NCI-H146 treated with DMSO at 0.1 percent for 48 hours (cell line): Measurements from ENCODE around the gene PREX1.
"Not testable (repeated sequence)": the region's sequence is repeated elsewhere in the genome, so short reads cannot be mapped to it uniquely, and the experiment has no call there.

ENCODE experiments used
- DNase-seq: peaks from one replicate; lab custom pipeline; 2025; ENCODE audit not compliant: unreplicated experiment; lab: John Stamatoyannopoulos, UW

PREX1 gene

GRCh38 chr20:48776306-48776705 is 51.5 kb downstream of the PREX1 start:
- DNase-seq, result no peak

GRCh38 chr20:48775545-48775944 is 52.3 kb downstream of the PREX1 start:
- not testable (repeated sequence) for DNase-seq

- no peak for DNase-seq
These were observed 53.1 kb downstream of the PREX1 start for GRCh38 chr20:48774696-48775095.

GRCh38 chr20:48773837-48774418 is 53.9 kb downstream of the PREX1 start:
- DNase-seq, result no peak

GRCh38 chr20:48772183-48772976 is 55.4 kb downstream of the PREX1 start:
- no peak for DNase-seq

- DNase-seq, result no peak
These were observed 56.3 kb downstream of the PREX1 start for GRCh38 chr20:48771542-48771941.

GRCh38 chr20:48770700-48771442 is 56.9 kb downstream of the PREX1 start:
- DNase-seq, result no peak

- peak; percentile 84 for DNase-seq
These were observed 58.5 kb downstream of the PREX1 start for GRCh38 chr20:48769069-48769983.

- no peak for DNase-seq
These were observed 60.5 kb downstream of the PREX1 start for GRCh38 chr20:48766961-48767960.

GRCh38 chr20:48766205-48766604 is 61.6 kb downstream of the PREX1 start:
- peak; percentile 51 for DNase-seq

- DNase-seq, result peak; percentile 85
These were observed 62.4 kb downstream of the PREX1 start for GRCh38 chr20:48765359-48765758.

GRCh38 chr20:48763216-48763914 is 64.4 kb downstream of the PREX1 start:
- DNase-seq, result no peak

- no peak for DNase-seq
These were observed 65.9 kb downstream of the PREX1 start for GRCh38 chr20:48761874-48762273.

GRCh38 chr20:48761023-48761785 is 66.6 kb downstream of the PREX1 start:
- DNase-seq, result peak; percentile 84

- peak; percentile 21 for DNase-seq
These were observed 67.3 kb downstream of the PREX1 start for GRCh38 chr20:48760403-48760983.

- DNase-seq, result peak; percentile 87
These were observed 68.1 kb downstream of the PREX1 start for GRCh38 chr20:48759631-48760245.

GRCh38 chr20:48758206-48758820 is 69.5 kb downstream of the PREX1 start:
- DNase-seq, result peak; percentile 93
